Activated CD8-positive, alpha-beta memory T cell treated with anti-CD3 and anti-CD28 coated beads, Interleukin-2, amount 50 U/mL, for 1 hour (primary cell): ENCODE results near the gene DECR2.
A peak's percentile ranks its signal among the peaks of the same experiment; 100 is the strongest.
"Not testable (repeated sequence)": the region's sequence is repeated elsewhere in the genome, so short reads cannot be mapped to it uniquely, and the experiment has no call there.

Experiments
- DNase-seq: peaks from one replicate; pipeline ENCODE4 v3.0.0-alpha.2; 2020; ENCODE audit errors: extremely low read depth

Gene DECR2

GRCh38 chr16:366476-366875 is 35.2 kb upstream of the DECR2 start:
- no peak for DNase-seq

- DNase-seq = no peak
These were observed 34.3 kb upstream of the DECR2 start for GRCh38 chr16:367333-367903.

- DNase-seq = no peak
These were observed 33.1 kb upstream of the DECR2 start for GRCh38 chr16:368388-369158.

DNA sequence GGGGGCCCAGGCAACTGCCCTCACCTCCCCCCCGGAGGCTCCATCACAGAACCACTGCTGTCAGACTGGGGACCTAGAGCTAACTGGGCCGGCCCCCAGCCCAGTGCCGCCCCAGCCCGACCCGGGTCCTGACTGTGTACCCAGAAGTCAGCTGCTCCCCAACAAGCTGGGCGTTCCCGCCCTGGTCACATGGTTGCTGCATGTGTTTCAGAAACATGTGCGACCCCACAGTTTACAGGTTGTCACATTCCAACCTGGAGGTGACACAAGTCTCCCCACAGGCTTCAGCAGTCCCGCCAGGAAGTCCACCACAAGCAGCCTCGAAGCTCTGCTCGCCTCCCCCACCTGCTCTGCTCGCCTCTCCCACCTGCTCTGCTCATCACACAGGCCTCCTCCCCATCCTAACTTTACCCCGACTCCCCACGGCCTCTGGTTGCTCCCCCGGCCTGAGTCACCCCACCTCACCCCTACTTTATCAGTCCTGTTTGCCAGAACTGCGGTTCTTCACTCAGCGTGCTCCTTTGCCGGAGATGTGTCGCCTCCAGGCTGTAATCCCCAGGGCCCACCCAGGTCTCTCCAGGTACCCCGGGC is 32.3 kb upstream of the DECR2 start:
- DNase-seq = no peak

DNA sequence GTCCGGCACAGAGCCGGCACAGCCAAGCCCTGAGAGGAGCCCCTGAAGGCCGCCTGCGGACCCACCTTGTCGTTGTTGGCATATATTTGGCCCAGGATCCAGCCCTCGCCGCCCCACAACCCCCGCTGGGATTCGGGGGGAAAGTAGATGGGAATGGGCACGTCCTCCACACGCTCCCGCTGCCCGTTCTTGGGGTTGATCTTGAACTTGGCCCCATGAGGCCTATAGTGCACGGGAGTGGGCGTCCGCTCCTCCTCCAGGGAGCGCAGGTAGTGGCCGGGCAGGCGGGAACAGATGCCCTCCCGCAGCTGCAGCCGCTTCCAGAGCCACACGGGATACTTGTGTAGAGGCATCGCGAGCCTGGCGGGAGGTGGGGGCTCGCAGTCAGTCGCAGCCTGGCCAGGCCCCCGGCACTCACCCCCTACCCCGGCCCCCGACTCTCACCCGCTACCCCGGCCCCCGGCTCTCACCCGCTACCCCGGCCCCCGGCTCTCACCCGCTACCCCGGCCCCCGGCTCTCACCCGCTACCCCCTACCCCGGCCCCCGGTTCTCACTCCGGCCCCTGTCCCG is 31.7 kb upstream of the DECR2 start:
- DNase-seq = no peak

DNA sequence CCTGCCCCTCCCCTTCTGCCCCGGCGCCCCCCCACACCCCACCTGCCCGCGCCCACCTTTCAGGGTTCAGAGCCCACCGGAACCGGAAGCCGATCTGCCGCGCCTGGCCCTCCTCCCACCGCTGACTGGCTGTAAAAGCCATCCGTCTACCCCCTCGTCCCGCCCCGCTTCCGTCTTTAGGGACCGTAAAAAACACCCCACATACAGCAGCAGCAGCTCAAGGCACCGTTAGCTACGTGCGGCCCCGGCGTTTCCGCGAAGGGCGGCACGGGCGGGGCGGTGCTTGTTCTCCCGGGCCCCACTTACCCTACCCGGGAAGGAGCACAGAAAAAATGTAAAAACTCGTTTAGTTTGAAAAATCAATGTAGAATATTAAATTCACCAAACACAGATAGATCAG is 31.2 kb upstream of the DECR2 start, which contains the start of gene MRPL28:
Gene MRPL28 (minus strand): TSS at position 96 of the 400 bp plus-strand sequence. CDS start 320 bp downstream, outside the sequence.
- peak; percentile 82 for DNase-seq

DNA sequence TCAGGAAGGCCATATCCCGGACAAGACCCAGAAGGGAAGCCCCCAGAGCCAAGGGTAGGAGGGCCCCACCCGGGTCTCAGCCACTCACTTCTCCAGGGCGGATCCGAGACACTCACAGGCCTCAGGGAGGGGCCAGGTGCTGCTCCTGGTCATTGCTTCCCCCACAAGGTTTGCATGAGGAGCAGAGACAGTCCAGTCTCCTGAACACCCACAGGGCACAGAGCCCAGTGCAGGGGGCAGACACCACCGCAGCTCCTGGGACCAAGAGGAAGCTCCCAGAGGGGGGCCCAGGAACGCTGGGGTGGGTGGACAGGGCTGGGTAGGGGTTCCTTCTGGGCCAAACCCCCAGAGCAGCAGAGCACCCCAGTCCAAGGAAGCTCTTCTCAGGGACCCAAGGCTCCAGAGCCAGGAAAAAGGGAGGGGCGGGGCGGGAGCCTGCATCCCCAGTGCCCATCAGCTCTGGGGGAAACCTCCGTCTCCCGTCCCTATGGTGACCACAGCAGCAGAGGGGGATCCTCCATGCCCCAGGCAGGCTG is 30.6 kb upstream of the DECR2 start:
- DNase-seq = no peak

DNA sequence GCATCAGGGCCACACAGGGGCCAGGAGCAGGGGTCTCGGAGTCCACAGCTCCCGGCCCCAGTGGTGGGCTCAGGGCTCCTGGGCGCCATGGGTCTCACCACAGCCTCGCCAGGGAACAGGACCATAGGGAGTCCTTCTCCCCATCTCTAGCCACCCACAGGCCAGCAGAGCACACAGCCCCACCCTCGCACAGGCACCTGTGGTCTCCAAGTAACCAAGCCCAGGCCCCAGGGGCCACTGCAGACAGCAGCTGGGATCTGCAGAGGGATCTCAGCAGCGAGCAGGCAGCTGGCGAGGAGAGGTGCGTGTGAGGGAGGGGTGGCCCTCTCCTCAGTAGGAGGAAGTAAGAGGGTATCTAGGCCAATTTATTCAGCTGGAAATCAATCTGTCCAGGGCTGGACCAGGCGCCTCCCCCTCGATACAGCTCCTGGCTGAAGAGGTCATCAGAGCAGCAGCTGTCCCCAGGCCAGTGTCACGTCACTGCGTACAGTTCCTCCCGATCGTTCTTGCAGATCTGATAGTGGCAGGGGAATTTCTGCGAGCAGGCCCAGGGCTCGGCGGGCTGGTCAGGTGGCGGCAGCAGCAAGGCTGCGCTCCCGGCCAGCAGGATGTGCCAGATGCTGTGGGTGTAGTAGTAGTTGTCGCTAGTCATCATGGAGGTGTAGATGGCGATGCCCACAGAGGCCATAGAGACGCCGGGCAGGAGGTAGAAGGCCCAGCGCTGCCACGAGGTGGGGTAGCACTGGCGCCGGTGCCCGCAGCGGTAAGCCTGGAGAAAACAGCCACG is 30.0 kb upstream of the DECR2 start:
- no peak for DNase-seq

DNA sequence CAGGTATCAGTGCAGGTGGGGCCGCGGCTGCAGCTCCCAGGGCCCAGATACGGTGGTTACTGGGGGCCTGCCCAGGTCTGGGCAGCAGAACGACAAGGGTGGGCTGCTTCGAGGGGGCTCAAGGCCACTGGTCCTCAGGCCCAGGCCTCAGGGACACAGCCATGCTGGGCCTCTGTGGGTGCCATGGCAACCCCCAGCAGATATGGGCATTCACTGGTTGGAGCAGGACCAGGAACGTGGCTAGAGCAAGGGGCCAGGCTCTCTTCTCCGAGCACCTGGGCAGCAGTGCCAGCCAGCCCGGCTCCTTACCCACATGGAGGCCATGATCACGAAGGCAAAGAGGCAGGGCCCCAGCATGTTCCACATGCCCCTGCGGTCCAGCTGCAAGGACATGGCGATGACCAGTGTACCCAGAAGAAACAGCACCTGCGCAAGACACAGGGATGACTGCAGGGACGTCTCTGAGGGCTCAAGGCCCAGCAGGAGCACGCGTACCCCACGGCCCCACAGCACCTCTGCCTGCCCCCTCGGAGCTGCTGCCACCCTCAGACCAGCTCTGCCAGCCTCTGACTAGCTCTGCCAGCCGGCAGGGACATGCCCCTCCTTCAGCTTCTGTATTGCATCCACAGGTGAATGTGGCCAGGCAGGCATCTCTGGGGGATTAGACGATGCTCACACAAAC is 29.2 kb upstream of the DECR2 start:
- DNase-seq = no peak

- no peak for DNase-seq
These were observed 28.6 kb upstream of the DECR2 start for GRCh38 chr16:373020-373598.

DNA sequence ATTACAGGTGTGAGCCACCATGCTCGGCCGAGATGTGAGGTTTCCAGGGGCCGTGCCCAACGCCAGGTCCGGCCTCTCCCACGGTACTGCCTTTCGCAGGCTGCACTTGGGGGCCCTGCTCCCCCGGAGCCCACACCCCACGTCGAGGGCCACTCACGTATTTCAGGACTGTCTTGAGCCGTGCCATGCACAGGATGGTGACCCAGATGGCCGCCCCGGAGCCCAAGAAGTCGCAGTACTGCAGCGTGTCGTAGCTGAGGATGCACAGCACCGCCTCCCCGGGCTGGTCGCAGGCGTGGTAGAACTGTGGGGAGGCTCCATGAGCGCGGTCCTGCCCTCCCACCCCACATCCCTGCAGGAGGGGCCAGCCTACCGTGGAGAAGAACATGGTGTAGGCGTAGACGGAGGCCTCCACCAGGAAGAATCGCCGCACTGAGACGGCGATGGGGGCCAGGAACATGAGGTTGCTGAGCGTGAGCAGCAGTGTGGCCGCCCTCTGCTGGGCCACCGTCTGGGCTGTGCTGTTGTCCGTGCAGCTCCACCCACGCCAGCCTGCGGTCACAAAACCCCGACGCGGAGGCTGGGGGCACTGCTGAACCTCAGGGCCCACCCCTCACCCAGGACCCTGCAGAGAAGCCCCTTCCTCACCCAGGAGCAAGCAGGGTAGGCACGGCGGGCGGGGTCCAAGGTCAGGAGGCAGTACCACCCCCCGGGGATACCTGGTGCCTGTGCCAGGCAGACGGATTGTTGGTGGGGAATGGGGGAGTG is 27.7 kb upstream of the DECR2 start:
- DNase-seq = no peak

DNA sequence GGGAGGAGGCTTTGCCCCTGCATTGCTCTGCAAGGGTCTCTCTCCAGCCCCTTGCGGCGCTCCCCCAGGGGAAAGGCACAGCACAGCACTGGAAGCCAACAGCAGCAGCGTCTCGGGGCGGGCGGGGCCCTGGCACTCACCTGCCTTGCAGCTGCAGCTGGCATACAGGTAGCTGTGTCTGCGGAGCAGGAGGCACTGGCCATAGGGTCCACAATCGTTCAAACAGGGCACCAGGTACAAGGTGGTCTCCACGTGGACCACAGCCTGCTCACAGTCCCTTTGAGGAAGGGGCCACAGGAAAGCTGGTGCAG is 27.1 kb upstream of the DECR2 start:
- no peak for DNase-seq

DNA sequence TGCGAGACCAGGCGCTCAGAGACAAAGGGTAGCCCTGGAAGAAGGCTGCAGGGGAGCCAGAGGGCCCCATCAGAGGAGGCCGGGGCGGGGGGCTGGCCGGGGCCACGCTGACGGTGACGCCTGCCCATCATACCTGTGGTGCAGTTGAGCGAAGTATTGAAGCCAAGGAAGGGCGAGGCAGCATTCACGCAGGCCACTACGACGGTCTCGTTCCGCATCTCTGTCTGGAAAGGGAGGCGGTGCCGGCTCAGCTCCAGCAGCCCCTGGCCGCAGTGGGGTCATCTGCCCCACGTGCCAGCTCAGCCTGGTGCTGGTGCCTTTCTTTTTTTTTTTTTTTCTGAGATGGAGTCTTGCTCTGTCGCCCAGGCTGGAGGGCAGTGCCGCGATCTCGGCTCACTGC is 26.5 kb upstream of the DECR2 start:
- DNase-seq = no peak

- no peak for DNase-seq
These were observed 25.5 kb upstream of the DECR2 start for GRCh38 chr16:375927-376816.

DNA sequence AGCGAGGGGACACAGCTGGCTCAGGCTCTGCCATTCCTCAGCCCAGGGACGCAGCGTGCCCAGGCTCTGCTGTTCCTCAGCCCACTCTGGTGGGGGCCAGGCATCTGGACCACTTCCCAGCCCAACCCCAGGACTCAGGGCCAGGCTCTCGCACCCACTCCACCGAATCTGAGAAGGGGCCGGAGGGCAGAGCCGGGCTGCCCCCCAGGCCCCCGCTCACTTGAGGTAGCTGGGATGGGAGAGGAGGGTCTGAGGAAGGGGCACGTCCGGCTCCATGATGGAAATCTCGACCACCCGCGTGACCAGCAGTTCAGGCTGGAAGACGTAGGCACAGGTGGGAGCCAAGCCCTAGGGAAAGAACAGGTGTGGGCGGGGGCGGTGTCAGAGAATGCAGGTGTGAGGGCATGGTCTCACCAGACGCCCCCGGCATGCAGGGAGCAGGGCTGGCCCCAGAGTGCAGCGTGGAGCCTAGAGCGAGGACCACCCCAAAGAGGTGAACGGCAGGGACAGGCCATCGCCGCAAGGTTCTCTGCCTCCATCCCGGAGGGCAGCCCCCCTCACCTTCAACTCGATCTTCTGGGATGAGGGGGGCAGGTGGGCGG is 24.8 kb upstream of the DECR2 start:
- DNase-seq = no peak

- DNase-seq = no peak
These were observed 24.2 kb upstream of the DECR2 start for GRCh38 chr16:377419-377951.

DNA sequence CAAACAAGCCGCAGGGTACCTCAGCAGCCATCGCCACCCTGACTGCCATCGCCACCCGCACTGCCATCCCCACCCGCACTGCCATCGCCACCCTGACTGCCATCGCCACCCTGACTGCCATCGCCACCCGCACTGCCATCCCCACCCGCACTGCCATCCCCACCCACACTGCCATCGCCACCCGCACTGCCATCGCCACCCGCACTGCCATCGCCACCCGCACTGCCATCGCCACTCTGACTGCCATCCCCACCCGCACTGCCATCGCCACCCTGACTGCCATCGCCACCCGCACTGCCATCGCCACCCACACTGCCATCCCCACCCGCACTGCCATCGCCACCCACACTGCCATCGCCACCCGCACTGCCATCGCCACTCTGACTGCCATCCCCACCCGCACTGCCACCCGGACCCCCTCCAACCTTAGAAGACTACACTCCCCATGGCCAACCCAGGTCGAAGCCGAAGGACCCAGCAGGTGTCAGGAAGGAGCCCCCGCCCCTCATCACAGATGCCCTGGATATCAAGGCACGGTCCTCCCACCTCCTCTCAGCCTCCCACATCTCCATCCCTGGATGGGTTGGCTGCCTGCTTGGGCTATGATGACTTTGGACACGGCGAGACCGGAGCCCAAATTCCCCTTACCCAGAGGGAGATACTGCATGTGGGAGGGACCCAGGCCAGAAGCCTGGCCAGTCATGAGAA is 23.4 kb upstream of the DECR2 start:
- not testable (repeated sequence) for DNase-seq

DNA sequence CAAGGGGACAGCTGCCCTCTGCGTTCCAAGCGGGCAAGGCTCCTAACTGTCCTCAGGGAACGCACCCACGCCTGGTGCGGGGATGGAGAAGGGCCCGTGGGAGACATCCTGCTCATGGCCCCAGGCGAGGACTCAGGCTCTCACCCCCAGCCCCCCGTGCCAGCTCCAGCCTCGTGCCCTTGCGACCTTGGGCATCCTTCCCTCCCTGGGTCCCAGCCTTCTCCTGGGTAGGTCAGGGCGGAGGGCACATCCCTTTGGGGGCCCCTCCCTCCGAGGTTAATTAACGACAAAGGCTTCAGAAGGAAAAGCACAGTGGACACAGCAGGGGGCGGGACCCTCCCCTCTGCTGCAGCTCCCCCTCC is 22.9 kb upstream of the DECR2 start:
- no peak for DNase-seq
